HG03066 (cell line): ENCODE measurements around the gene MVK.
A peak's percentile ranks its signal among the peaks of the same experiment; 100 is the strongest.
"Not testable (repeated sequence)": the region's sequence is repeated elsewhere in the genome, so short reads cannot be mapped to it uniquely, and the experiment has no call there.

ENCODE experiments used
- ATAC-seq: cut with Tn5 transposase; IDR thresholded peaks from one replicate; pipeline ENCODE4 v1.9.1; 2021; ENCODE audit warnings: low read depth; ENCODE audit not compliant: unreplicated experiment

Gene MVK

GRCh38 chr12:109588461-109589239, 15.1 kb downstream of the MVK start:
- no peak for ATAC-seq

- no peak for ATAC-seq
These were observed 15.6 kb downstream of the MVK start for GRCh38 chr12:109589240-109589590.

- ATAC-seq: no peak
These were observed 16.2 kb downstream of the MVK start for GRCh38 chr12:109589691-109590245.

- ATAC-seq: no peak
These were observed 17.0 kb downstream of the MVK start for GRCh38 chr12:109590566-109590965.

GRCh38 chr12:109591041-109591440, 17.4 kb downstream of the MVK start:
- no peak for ATAC-seq

GRCh38 chr12:109592195-109592904, 18.8 kb downstream of the MVK start:
- ATAC-seq: no peak

- ATAC-seq: no peak
These were observed 19.3 kb downstream of the MVK start for GRCh38 chr12:109592905-109593272.

- no peak for ATAC-seq
These were observed 21.1 kb downstream of the MVK start for GRCh38 chr12:109594556-109595317.

- no peak for ATAC-seq
These were observed 21.8 kb downstream of the MVK start for GRCh38 chr12:109595321-109595902.

- ATAC-seq: no peak
These were observed 23.0 kb downstream of the MVK start for GRCh38 chr12:109596418-109597244.

GRCh38 chr12:109597414-109597794, 23.8 kb downstream of the MVK start:
- ATAC-seq: no peak

GRCh38 chr12:109597795-109598427, 24.3 kb downstream of the MVK start:
- peak; percentile 60 for ATAC-seq

- ATAC-seq: no peak
These were observed 24.8 kb downstream of the MVK start for GRCh38 chr12:109598428-109598854.

GRCh38 chr12:109599087-109599486, 25.5 kb downstream of the MVK start:
- no peak for ATAC-seq

- no peak for ATAC-seq
These were observed 26.9 kb downstream of the MVK start for GRCh38 chr12:109600481-109600880.

GRCh38 chr12:109600995-109601394, 27.4 kb downstream of the MVK start:
- ATAC-seq: no peak

- no peak for ATAC-seq
These were observed 28.0 kb downstream of the MVK start for GRCh38 chr12:109601557-109601956.

- ATAC-seq: not testable (repeated sequence)
These were observed 28.5 kb downstream of the MVK start for GRCh38 chr12:109602132-109602531.

- ATAC-seq: no peak
These were observed 30.6 kb downstream of the MVK start for GRCh38 chr12:109604132-109604585.
